Parathyroid adenoma (tissue), 2 donors: ENCODE data around the gene CDAN1.

ENCODE experiments used
- H2AFZ ChIP-seq: fragments of 300-600 bp; sonication (generic); one replicate; pipeline ENCODE4 v1.7.0; 2017; ENCODE audit warnings: antibody characterized with exemption, mild to moderate bottlenecking
- H3K27ac ChIP-seq: fragments of 300-600 bp; sonication (generic); one replicate; pipeline ENCODE4 v1.7.0; 2017
- H3K27me3 ChIP-seq: fragments of 300-600 bp; sonication (generic); one replicate; pipeline ENCODE4 v1.7.0; 2017; ENCODE audit warnings: low read length; ENCODE audit not compliant: control insufficient read depth, insufficient read depth
- H3K36me3 ChIP-seq: fragments of 300-600 bp; sonication (generic); one replicate; pipeline ENCODE4 v1.7.0; 2017; ENCODE audit warnings: low read length; ENCODE audit not compliant: control insufficient read depth, insufficient read depth
- H3K4me1 ChIP-seq: fragments of 300-600 bp; sonication (generic); one replicate; pipeline ENCODE4 v1.7.0; 2017; ENCODE audit warnings: control low read depth
- H3K4me2 ChIP-seq: fragments of 300-600 bp; sonication (generic); one replicate; pipeline ENCODE4 v1.7.0; 2017; ENCODE audit warnings: low read length
- H3K4me3 ChIP-seq: fragments of 300-600 bp; sonication (generic); one replicate; pipeline ENCODE4 v1.7.0; 2017; ENCODE audit warnings: low read depth, low read length
- H3K79me2 ChIP-seq: fragments of 300-600 bp; sonication (generic); one replicate; pipeline ENCODE4 v1.7.0; 2017; ENCODE audit warnings: control low read depth
- H3K9ac ChIP-seq: fragments of 300-600 bp; sonication (generic); one replicate; pipeline ENCODE4 v1.7.0; 2017; ENCODE audit warnings: mild to moderate bottlenecking
- H3K9me3 ChIP-seq: fragments of 300-600 bp; sonication (generic); one replicate; pipeline ENCODE4 v1.7.0; 2017; ENCODE audit warnings: low read length; ENCODE audit not compliant: control insufficient read depth
- CTCF ChIP-seq: fragments of 300-600 bp; sonication (generic); IDR thresholded peaks from one replicate; pipeline ENCODE4 v1.7.0; 2017; ENCODE audit warnings: antibody characterized with exemption, mild to moderate bottlenecking
- donor health status: primary hyperparathyroidism.

CDAN1 gene

GRCh38 chr15:42716125-42716524 is 20.8 kb downstream of the CDAN1 start:
- Histone ChIP-seq H3K79me2 (no peaks in the 10 kb centered on the region), H3K36me3 (no peaks in the 10 kb centered on the region), H2AFZ (no peak overlapping the region), H3K27ac (no peak overlapping the region), H3K9ac (no peak overlapping the region), H3K27me3 (no peaks in the 10 kb centered on the region), H3K9me3 (no peaks in the 10 kb centered on the region), H3K4me1 (no peaks in the 10 kb centered on the region), H3K4me2 (no peak overlapping the region), H3K4me3 (no peak overlapping the region)
- TF ChIP-seq CTCF = no peak

GRCh38 chr15:42712584-42712983 is 24.3 kb downstream of the CDAN1 start:
- H3K36me3 ChIP-seq = no peaks in the 10 kb centered on the region
- no peak for TF ChIP-seq CTCF
- H2AFZ ChIP-seq = no peak overlapping the region
- no peak overlapping the region for H3K4me2 ChIP-seq
- H3K27ac ChIP-seq = no peak overlapping the region
- no peaks in the 10 kb centered on the region for H3K79me2 ChIP-seq
- no peak overlapping the region for H3K9ac ChIP-seq
- no peaks in the 10 kb centered on the region for H3K9me3 ChIP-seq
- H3K4me3 ChIP-seq = no peak overlapping the region
- no peaks in the 10 kb centered on the region for H3K27me3 ChIP-seq
- no peaks in the 10 kb centered on the region for H3K4me1 ChIP-seq

GRCh38 chr15:42711746-42712145 is 25.2 kb downstream of the CDAN1 start:
- Histone ChIP-seq H3K4me1 (no peaks in the 10 kb centered on the region), H3K27ac (no peak overlapping the region), H3K79me2 (no peaks in the 10 kb centered on the region), H3K36me3 (no peaks in the 10 kb centered on the region), H3K4me2 (no peak overlapping the region), H3K4me3 (no peak overlapping the region), H3K9ac (no peak overlapping the region), H2AFZ (no peak overlapping the region), H3K27me3 (no peaks in the 10 kb centered on the region), H3K9me3 (no peaks in the 10 kb centered on the region)
- TF ChIP-seq CTCF = no peak

- TF ChIP-seq CTCF = no peak
Measured at GRCh38 chr15:42710662-42711061, 26.3 kb downstream of the CDAN1 start.

GRCh38 chr15:42707873-42708544 is 28.9 kb downstream of the CDAN1 start:
- Histone ChIP-seq H3K9ac (no peak overlapping the region), H3K4me3 (no peak overlapping the region), H3K27ac (no peak overlapping the region), H3K4me1 (no peaks in the 10 kb centered on the region), H3K9me3 (no peaks in the 10 kb centered on the region), H2AFZ (no peak overlapping the region), H3K27me3 (no peaks in the 10 kb centered on the region), H3K4me2 (no peak overlapping the region), H3K36me3 (no peaks in the 10 kb centered on the region), H3K79me2 (no peaks in the 10 kb centered on the region)
- TF ChIP-seq CTCF = no peak

More at GRCh38 chr15:42710662-42711061, 26.3 kb downstream of the CDAN1 start:
- H3K9me3 ChIP-seq = no peaks in the 10 kb centered on the region
- no peaks in the 10 kb centered on the region for H3K79me2 ChIP-seq
- H3K4me2 ChIP-seq = no peak overlapping the region
- no peak overlapping the region for H3K4me3 ChIP-seq
- no peaks in the 10 kb centered on the region for H3K4me1 ChIP-seq
- no peaks in the 10 kb centered on the region for H3K36me3 ChIP-seq
- no peak overlapping the region for H3K27ac ChIP-seq
- no peak overlapping the region for H3K9ac ChIP-seq
- H3K27me3 ChIP-seq = no peaks in the 10 kb centered on the region
- H2AFZ ChIP-seq = no peak overlapping the region
